ENCODE results near the gene CACHD1.

CACHD1 gene

GRCh38 chr1:64469977-64470664 lies at the start of gene CACHD1:
CACHD1 (plus strand) TSS chr1:64470129; CDS start chr1:64470745, 616 bp downstream.
- peak; percentile 71 for DNase-seq (ENCODE audit: low read depth)

GRCh38 chr1:64421377-64421776 lies 48.6 kb upstream of the CACHD1 start:
- no peak for DNase-seq (ENCODE audit: low read depth)

- no peak for DNase-seq (ENCODE audit: low read depth)
Measured at GRCh38 chr1:64423526-64423925, 46.4 kb upstream of the CACHD1 start.

DNA sequence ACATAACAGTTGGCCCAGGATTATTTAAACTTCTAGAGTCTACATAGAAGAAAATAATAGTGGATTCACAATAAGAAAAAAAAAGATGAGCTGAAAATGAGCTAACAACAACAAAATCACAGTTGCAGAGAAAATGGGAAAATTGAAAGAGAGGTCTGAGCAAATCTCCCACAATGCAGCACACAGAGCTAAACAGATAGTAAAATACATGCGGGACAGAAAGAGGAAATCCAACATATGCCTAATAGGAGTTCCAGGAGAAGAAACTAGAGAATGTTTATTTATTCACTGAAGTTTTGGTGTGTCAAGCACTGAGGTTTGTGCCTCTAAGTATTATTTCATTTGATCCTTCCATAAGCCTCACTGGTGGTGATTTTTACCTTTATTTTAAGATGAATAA lies 45.5 kb upstream of the CACHD1 start:
- no peak for DNase-seq (ENCODE audit: low read depth)

DNA sequence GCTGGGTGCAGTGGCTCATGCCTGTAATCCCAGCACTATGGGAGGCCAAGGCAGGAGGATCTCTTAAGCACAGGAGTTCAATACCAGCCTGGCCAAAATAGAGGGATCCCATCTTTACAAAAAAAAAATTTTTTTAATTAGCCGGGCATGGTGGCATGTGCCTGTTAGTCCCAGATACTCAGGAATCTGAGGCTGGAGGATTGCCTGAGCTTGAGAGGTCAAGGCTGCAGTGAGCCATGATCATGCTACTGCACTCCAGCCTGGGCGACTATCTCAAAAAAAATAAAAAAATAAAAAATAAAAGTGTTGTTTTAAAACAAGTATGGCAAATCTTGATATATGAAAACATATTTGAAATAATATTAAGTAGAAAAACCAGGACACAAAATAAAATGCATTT lies 44.4 kb upstream of the CACHD1 start:
- no peak for DNase-seq (ENCODE audit: low read depth)

GRCh38 chr1:64426681-64427080 lies 43.2 kb upstream of the CACHD1 start:
- DNase-seq (ENCODE audit: low read depth): no peak

DNA sequence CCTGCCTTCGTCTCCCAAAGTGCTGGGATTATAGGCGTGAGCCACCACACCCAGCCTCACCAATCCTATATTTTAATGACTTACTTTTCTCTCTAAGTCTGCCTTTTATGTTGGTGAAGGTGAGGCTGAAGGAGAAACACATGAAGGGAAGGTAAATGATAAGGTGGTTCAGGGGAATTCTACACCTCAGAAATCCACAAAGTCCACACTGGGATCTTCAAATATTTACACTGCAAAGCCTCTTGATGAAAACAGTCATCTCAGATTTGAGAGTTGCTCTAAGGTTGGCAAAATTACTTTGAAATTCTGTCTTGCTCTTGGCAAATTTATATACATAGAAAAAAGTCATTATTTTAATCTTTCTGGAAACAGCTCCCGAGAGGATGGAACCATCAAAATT lies 42.0 kb upstream of the CACHD1 start:
- DNase-seq (ENCODE audit: low read depth): no peak

GRCh38 chr1:64433308-64433707 lies 36.6 kb upstream of the CACHD1 start:
- DNase-seq (ENCODE audit: low read depth): no peak

GRCh38 chr1:64433747-64434146 lies 36.2 kb upstream of the CACHD1 start:
- no peak for DNase-seq (ENCODE audit: low read depth)

- DNase-seq (ENCODE audit: low read depth): no peak
Measured at GRCh38 chr1:64435000-64435399, 34.9 kb upstream of the CACHD1 start.

DNA sequence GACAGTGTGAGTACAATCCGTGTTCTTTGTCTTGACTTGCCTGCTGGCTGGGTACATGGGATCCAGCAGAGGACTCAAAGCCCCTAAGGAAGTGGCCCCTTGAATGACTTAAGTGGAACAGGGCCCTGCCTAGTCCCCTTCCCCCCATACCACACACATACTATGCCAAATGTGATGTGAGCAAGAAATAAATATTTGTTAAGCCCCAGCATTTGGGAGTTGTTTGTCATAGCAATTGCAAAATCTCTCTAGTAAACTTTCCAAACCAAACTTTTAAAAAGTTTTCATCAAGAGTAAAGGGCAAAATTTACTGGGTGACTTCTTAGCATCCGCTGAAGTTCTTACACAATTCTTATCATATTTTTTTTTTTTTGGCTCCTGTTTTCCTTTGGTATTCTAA lies 32.5 kb upstream of the CACHD1 start:
- no peak for DNase-seq (ENCODE audit: low read depth)

GRCh38 chr1:64440183-64440826 lies 29.6 kb upstream of the CACHD1 start:
- DNase-seq (ENCODE audit: low read depth): no peak

- no peak for DNase-seq (ENCODE audit: low read depth)
Measured at GRCh38 chr1:64451440-64451839, 18.5 kb upstream of the CACHD1 start.

- no peak for DNase-seq (ENCODE audit: low read depth)
Measured at GRCh38 chr1:64453688-64454087, 16.2 kb upstream of the CACHD1 start.

DNA sequence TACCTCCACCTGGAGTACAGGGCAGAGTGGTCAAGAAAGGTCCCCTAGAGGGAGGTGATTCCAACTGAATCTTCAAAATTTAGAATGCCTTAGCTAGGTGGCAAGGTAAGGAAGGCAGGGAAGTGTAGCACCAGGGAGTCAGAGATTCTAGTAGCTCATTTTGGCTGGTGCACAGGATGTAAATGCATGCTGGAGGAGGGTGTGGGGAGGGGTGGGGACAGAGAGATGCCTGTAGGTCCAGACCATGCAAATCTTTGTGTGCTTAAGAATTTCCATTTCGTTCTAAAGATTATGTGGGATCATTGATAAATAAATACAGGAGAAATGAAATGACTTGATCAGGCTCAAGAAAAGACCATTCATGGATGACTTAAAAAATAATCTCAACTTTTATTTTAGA lies 11.0 kb upstream of the CACHD1 start:
- DNase-seq (ENCODE audit: low read depth): no peak

GRCh38 chr1:64459743-64460142 lies 10.2 kb upstream of the CACHD1 start:
- DNase-seq (ENCODE audit: low read depth): no peak

DNA sequence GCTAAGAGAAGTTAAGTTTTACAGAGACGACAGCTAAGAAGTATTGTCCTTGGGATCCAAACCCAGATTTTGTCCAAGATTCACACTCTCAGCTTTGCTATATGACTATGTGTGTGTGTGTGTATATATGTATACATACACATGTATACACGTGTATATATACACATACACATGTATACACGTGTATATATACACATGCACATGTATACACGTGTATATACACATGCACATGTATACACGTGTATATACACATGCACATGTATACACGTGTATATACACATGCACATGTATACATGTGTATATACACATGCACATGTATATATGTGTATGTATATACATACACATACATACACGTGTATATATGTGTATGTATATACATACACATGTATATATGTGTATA lies 3.9 kb upstream of the CACHD1 start:
- DNase-seq (ENCODE audit: low read depth): no peak

DNA sequence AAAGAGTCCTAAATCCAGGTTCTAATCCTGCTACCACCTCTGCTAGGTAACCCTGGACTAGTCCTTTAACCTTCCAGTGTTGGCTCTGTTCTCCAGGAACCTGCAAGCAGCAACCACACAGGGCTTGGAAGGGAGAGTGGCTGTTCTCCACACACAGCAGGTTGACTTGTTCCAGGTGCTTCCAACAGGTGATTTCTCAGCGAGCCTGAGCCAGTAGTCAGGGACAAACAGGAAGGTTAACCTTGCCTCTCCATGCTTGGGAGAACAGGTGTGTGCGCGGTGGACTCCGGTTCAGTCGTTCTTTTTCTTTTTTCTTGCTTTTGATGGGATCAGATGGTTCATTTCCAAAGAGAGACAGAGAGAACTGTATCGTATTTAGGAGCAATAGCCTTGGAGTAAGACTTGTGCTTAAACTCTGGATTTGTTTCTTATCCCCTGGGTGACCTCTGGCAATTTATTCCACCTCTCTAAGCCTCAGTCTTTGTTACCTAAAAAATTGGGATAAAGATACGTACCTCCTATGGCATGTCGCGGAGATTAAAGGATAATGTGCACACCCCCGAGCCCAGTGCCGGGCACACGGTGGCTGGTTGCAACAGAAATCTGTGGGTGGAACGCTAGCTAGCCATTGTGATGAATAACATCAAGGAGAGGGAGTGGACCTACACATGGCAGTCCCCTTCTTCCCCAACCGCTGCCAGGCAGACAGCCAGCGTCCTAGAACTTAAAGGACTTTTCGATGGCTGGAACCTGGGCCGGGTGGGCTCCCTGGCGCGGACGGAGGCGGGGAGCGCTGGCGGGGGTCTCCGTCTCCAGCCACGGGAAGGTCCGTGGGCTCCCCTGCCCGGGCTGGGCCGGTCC lies 583 bp upstream of the CACHD1 start:
- no peak for DNase-seq (ENCODE audit: low read depth)

- no peak for DNase-seq (ENCODE audit: low read depth)
Measured at GRCh38 chr1:64470665-64471217, 812 bp downstream of the CACHD1 start.

GRCh38 chr1:64471218-64472039 lies 1.5 kb downstream of the CACHD1 start:
- DNase-seq (ENCODE audit: low read depth): no peak

DNA sequence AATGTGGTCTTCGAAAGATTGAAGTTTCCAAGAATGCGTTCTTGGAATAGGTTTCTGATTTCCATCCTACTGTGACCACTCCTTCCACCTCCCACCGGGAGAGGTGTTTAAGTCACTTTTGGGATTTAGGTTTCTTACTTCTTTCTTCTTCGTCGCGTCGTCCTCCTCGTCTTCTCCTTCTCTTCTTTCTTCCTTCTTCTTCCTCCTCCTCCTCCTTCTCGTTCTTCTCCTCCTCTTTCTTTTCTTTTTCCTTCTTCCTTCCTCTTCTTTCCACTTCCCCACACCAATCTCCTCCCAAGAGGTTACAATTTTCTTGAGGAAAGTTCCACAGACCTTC lies 2.1 kb downstream of the CACHD1 start:
- no peak for DNase-seq (ENCODE audit: low read depth)

DNA sequence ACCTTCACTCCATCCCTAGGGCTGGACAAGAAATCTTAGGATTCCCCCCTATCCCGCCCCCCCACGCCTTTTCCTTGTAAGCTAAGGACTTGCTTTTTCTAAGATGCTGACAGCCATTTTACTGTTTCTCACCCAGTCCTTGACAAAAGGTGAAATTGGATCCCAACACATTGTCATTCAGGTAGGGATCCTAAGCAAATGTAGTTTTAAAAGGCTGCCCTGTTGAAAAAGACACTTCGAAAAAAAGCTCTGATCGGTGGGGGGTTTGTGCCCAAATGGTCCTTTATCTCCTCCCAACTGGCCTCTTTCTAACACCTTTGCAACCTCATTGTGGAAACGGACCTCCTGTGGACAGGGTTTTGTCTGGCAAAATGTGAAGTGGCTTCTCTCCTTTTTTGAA lies 2.9 kb downstream of the CACHD1 start:
- no peak for DNase-seq (ENCODE audit: low read depth)
